Medulla oblongata (tissue), 1 donor: ENCODE measurements around the gene WIPI1.
"Not testable (repeated sequence)": the region's sequence is repeated elsewhere in the genome, so short reads cannot be mapped to it uniquely, and the experiment has no call there.

Experiments used
- DNase-seq: peaks from one replicate; pipeline ENCODE4 v3.0.0-alpha.2; 2015; ENCODE audit errors: extremely low spot score

Gene WIPI1

GRCh38 chr17:68413597-68414560, 43.4 kb downstream of the WIPI1 start:
- DNase-seq = not testable (repeated sequence)

GRCh38 chr17:68407656-68408055, 49.6 kb downstream of the WIPI1 start:
- DNase-seq = not testable (repeated sequence)

GRCh38 chr17:68403837-68404236, 53.5 kb downstream of the WIPI1 start:
- DNase-seq = not testable (repeated sequence)

GRCh38 chr17:68403122-68403521, 54.2 kb downstream of the WIPI1 start:
- DNase-seq = no peak

- DNase-seq = no peak
Measured at GRCh38 chr17:68401288-68401687, 56.0 kb downstream of the WIPI1 start.

GRCh38 chr17:68400404-68400735, 56.9 kb downstream of the WIPI1 start:
- DNase-seq = no peak

GRCh38 chr17:68399638-68400403, 57.5 kb downstream of the WIPI1 start:
- no peak for DNase-seq

- DNase-seq = peak; percentile 46
Measured at GRCh38 chr17:68398691-68399637, 58.3 kb downstream of the WIPI1 start.

GRCh38 chr17:68397108-68397536, 60.2 kb downstream of the WIPI1 start:
- no peak for DNase-seq

- no peak for DNase-seq
Measured at GRCh38 chr17:68396226-68397107, 60.8 kb downstream of the WIPI1 start.

GRCh38 chr17:68394608-68395331, 62.5 kb downstream of the WIPI1 start:
- no peak for DNase-seq

GRCh38 chr17:68391561-68392268, 65.6 kb downstream of the WIPI1 start:
- DNase-seq = no peak

GRCh38 chr17:68390888-68391545, 66.3 kb downstream of the WIPI1 start:
- no peak for DNase-seq

GRCh38 chr17:68389041-68389440, 68.3 kb downstream of the WIPI1 start:
- DNase-seq = no peak

GRCh38 chr17:68387435-68388218, 69.7 kb downstream of the WIPI1 start:
- no peak for DNase-seq

GRCh38 chr17:68385490-68386215, 71.6 kb downstream of the WIPI1 start:
- no peak for DNase-seq

GRCh38 chr17:68384941-68385340, 72.4 kb downstream of the WIPI1 start:
- DNase-seq = no peak
